Esophagus squamous epithelium (tissue), 4 donors: Measurements from ENCODE around the gene PHLDB2.

ENCODE experiments used
- CTCF ChIP-seq, 6 experiments: fragments of 450-650 bp in 4 of 6; fragments of 200-600 bp in 2 of 6; sonication (generic) in 2 of 6; IDR thresholded peaks; one replicate each; pipeline ENCODE4 v1.5.1; 2016 to 2019; ENCODE audit warnings: antibody characterized with exemption in 6 of 6, mild to moderate bottlenecking in 4 of 6, moderate library complexity in 4 of 6
- POLR2A ChIP-seq, 4 donors: fragments of 450-650 bp; IDR thresholded peaks; one replicate each; pipeline ENCODE4 v1.6.1; 2017; ENCODE audit warnings: antibody characterized with exemption in 4 of 4, mild to moderate bottlenecking in 4 of 4, moderate library complexity in 3 of 4

DNA sequence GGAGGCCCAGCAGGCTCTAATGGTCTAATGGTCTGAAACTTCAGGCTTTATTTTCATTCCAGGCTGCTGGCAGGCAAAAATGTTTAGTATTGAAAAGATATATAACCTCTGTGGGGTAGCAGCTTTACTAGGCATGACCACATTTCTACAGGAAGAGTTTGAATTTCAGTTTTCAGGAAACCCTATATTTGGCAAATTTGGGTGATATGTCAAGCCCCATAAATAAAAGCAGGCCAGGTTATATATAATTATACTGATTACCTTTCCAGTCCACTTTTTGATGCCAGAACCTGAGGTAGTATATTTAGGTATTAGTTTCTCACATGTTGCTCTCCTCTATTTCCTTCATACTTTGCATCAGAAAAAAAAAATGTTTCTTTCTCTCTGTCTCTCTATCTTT, 37.2 kb upstream of the PHLDB2 start:
- no peak for TF ChIP-seq CTCF (IDR thresholded peaks at IDR 0.05)
- TF ChIP-seq POLR2A (IDR thresholded peaks at IDR 0.05): no peak
